ENCODE results near the gene KAT5. TPM values are rescaled to one million over a fixed set of nuclear protein-coding genes. Genes with fewer than 3 reads are reported as not detected.

Gene KAT5
- total and polyA plus RNA-seq, 10 of the 15 experiments (the other 5 are each of a cell fraction or from before 2014, with no cell fraction given), result 3.4 to 66.1 (median 46.3) TPM

- TF ChIP-seq NKRF (conservative IDR thresholded peaks at IDR 0.05), result peak; percentile 98
- peak; percentile 72 for TF ChIP-seq ELK1 (IDR thresholded peaks at IDR 0.05; ENCODE audit: low read depth, low read length)
- no peak for TF ChIP-seq CEBPB (IDR thresholded peaks at IDR 0.05; ENCODE audit: borderline replicate concordance in 1 of 2, low read depth in 2 of 2, low read length in 2 of 2)
- TF ChIP-seq BHLHE40 (IDR thresholded peaks at IDR 0.05; ENCODE audit: borderline replicate concordance in 1 of 2, low read depth in 2 of 2, low read length in 1 of 2), result peak; percentile 97 to 100
- TF ChIP-seq HSF1 (IDR thresholded peaks at IDR 0.05; ENCODE audit: low read depth, low read length), result 0 out of 2 replicates have a peak, but pooled peaks have one; percentile 54
- TF ChIP-seq BACH1 (IDR thresholded peaks at IDR 0.05; ENCODE audit: borderline replicate concordance), result peak; percentile 83
- TF ChIP-seq ZZZ3 (IDR thresholded peaks at IDR 0.05; ENCODE audit: control insufficient read depth, insufficient read length, low read depth), result no peak
- peak; percentile 94; the same call in 1 of the 2 replicates for TF ChIP-seq LARP7 (IDR thresholded peaks at IDR 0.05)
- TF ChIP-seq ZNF592 (IDR thresholded peaks at IDR 0.05), result peak; percentile 87
- no peak for TF ChIP-seq ZNF384 (IDR thresholded peaks at IDR 0.05; ENCODE audit: borderline replicate concordance, low read depth, low read length)
- no peak for TF ChIP-seq FOXM1 (IDR thresholded peaks at IDR 0.05; ENCODE audit: low read depth, low read length)
- TF ChIP-seq ZBTB33 (IDR thresholded peaks at IDR 0.05), result peak; percentile 78
- TF ChIP-seq MAX (IDR thresholded peaks at IDR 0.05; ENCODE audit: low read depth, low read length), result peak; percentile 100
- TF ChIP-seq EP300 (IDR thresholded peaks at IDR 0.05; ENCODE audit: borderline replicate concordance in 1 of 2, control insufficient read depth in 1 of 2, low read depth in 2 of 2, low read length in 2 of 2), result peak in 1 of 2 experiments; percentile 16; a peak in 1 of 4 replicates
- TF ChIP-seq BMI1 (IDR thresholded peaks at IDR 0.05; ENCODE audit: borderline replicate concordance), result no peak
Observed at GRCh38 chr11:65711785-65712632, at the start of gene KAT5 (continued).

All from GM12878 (cell line).